HCT116 (cell line): ENCODE measurements around the gene BOC. TPM values are rescaled to one million over a fixed set of nuclear protein-coding genes. Genes with fewer than 3 reads are reported as not detected.

Experiments
- ATAC-seq: fragments of 200-7000 bp; cut with Tn5 transposase; 2 replicates; pipeline ENCODE4 v1.9.1; 2020; ENCODE audit warnings: mild to moderate bottlenecking, moderate library complexity
- BruUV-seq: library from RNA; stranded (reverse); fragments of 400-500 nt; replicated peaks from 2 replicates; lab custom pipeline; 2021; lab: Mats Ljungman, UMichigan
- CTCF ChIA-PET: fragments of 300-600 bp; sonication (Branson Sonifier 250); formaldehyde crosslinking; loops from one replicate; lab custom pipeline; 2021; ENCODE audit warnings: antibody characterized with exemption; lab: Charles Lee
- POLR2A ChIA-PET: fragments of 300-600, 350-600 bp; sonication (Branson Sonifier 250); formaldehyde crosslinking; loops from one replicate; lab custom pipeline; 2021; ENCODE audit warnings: antibody characterized with exemption; lab: Charles Lee
- RAD21 ChIA-PET, 2 experiments: fragments of 300-600 bp; sonication (Branson Sonifier 250); formaldehyde crosslinking; loops; one replicate each; lab custom pipeline; 2023; ENCODE audit warnings: low total read pairs in 2 of 2; ENCODE audit not compliant: uncharacterized antibody in 2 of 2, unreplicated experiment in 2 of 2, low non-redundant PET in 1 of 2; lab: Charles Lee
- DNase-seq: peaks from one replicate; pipeline ENCODE4 v3.0.0-alpha.2; 2010; ENCODE audit warnings: low read depth, low spot score
- H2AFZ ChIP-seq: fragments of 200-600 bp; shearing (Covaris generic), sonication (generic); 2 replicates; pipeline ENCODE4 v1.6.1; 2017; ENCODE audit warnings: low read depth, mixed run types, mixed read lengths, antibody characterized with exemption, low read length; ENCODE audit not compliant: poor library complexity, severe bottlenecking
- H3K27ac ChIP-seq: 2 replicates; pipeline ENCODE4 v1.5.1; 2012; ENCODE audit warnings: low read depth, low read length
- H3K27me3 ChIP-seq: fragments of 200-600 bp; sonication (generic); 2 replicates; pipeline ENCODE4 v1.6.1; 2016; ENCODE audit warnings: mixed run types, low read length, mixed read lengths; ENCODE audit not compliant: insufficient read depth
- H3K36me3 ChIP-seq, 2 experiments: fragments of 200-500 bp in 1 of 2; fragments of 200-600 bp in 1 of 2; sonication (Bioruptor generic) in 1 of 2; sonication (generic) in 1 of 2; 2 replicates each; pipeline versions ENCODE4 v1.5.1 to v1.6.1; 2014 to 2016; ENCODE audit warnings: low read length in 2 of 2, inconsistent platforms in 1 of 2, mixed read lengths in 1 of 2, mixed run types in 1 of 2; ENCODE audit not compliant: insufficient read depth in 2 of 2, control insufficient read depth in 1 of 2
- H3K4me1 ChIP-seq, 2 experiments: fragments of 200-600 bp in 1 of 2; sonication (generic) in 1 of 2; 2 replicates each; pipeline versions ENCODE4 v1.5.1 to v1.6.1; 2012 to 2017; ENCODE audit warnings: low read length in 2 of 2, inconsistent platforms in 1 of 2, mild to moderate bottlenecking in 1 of 2, mixed read lengths in 1 of 2, mixed run types in 1 of 2, moderate library complexity in 1 of 2; ENCODE audit not compliant: insufficient read depth in 2 of 2, control insufficient read depth in 1 of 2
- H3K4me2 ChIP-seq: fragments of 200-600 bp; sonication (generic); 2 replicates; pipeline ENCODE4 v1.6.1; 2017; ENCODE audit warnings: mixed run types, low read length, mixed read lengths
- H3K4me3 ChIP-seq, 2 experiments: fragments of 200-600 bp in 1 of 2; sonication (generic) in 1 of 2; replicated peaks in 1 of 2; 2 replicates each; pipeline ENCODE4 v1.5.1; 2011 to 2016; ENCODE audit warnings: low read length in 2 of 2, control low read depth in 1 of 2, low read depth in 1 of 2, mild to moderate bottlenecking in 1 of 2, mixed read lengths in 1 of 2, mixed run types in 1 of 2
- H3K79me2 ChIP-seq: fragments of 200-600 bp; sonication (generic); 2 replicates; pipeline ENCODE4 v1.6.1; 2017; ENCODE audit warnings: mild to moderate bottlenecking, mixed run types, low read length, moderate library complexity, mixed read lengths; ENCODE audit not compliant: insufficient read depth
- H3K9ac ChIP-seq: fragments of 200-600 bp; sonication (generic); 2 replicates; pipeline ENCODE4 v1.6.1; 2016; ENCODE audit warnings: low read length, mixed read lengths
- H3K9me2 ChIP-seq: fragments of 200-600 bp; sonication (generic), shearing (Covaris generic); 2 replicates; pipeline ENCODE4 v1.6.1; 2017; ENCODE audit warnings: mixed run types, mild to moderate bottlenecking, moderate library complexity; ENCODE audit not compliant: insufficient read depth
- H3K9me3 ChIP-seq, 2 experiments: fragments of 200-500 bp in 1 of 2; fragments of 200-600 bp in 1 of 2; sonication (Bioruptor generic) in 1 of 2; sonication (generic) in 1 of 2; 2 replicates each; pipeline ENCODE4 v1.6.1; 2014 to 2017; ENCODE audit warnings: low read length in 2 of 2, mixed read lengths in 2 of 2, inconsistent platforms in 1 of 2, low read depth in 1 of 2, mild to moderate bottlenecking in 1 of 2, mixed run types in 1 of 2, moderate library complexity in 1 of 2; ENCODE audit not compliant: control insufficient read depth in 1 of 2, insufficient read depth in 1 of 2
- H4K20me1 ChIP-seq: fragments of 200-600 bp; sonication (generic), shearing (Covaris generic); 2 replicates; pipeline ENCODE4 v1.6.1; 2017; ENCODE audit warnings: mixed run types, mild to moderate bottlenecking, moderate library complexity; ENCODE audit not compliant: insufficient read depth
- CEBPB ChIP-seq: IDR thresholded peaks from 2 replicates; pipeline ENCODE4 v1.6.1; 2012; ENCODE audit warnings: low read depth
- EGR1 ChIP-seq: IDR thresholded peaks from 2 replicates; pipeline ENCODE4 v1.6.1; 2012; ENCODE audit warnings: low read depth
- ELF1 ChIP-seq: IDR thresholded peaks from 2 replicates; pipeline ENCODE4 v1.6.1; 2012; ENCODE audit warnings: low read depth, borderline replicate concordance
- EZH2 ChIP-seq: fragments of 200-600 bp; sonication (generic); IDR thresholded peaks from 2 replicates; pipeline ENCODE4 v1.6.1; 2017; ENCODE audit warnings: antibody characterized with exemption, mixed run types
- EZH2phosphoT487 ChIP-seq: fragments of 200-600 bp; IDR thresholded peaks from 2 replicates; pipeline ENCODE4 v1.6.1; 2018; ENCODE audit warnings: antibody characterized with exemption, borderline replicate concordance
- FOSL1 ChIP-seq: IDR thresholded peaks from 2 replicates; pipeline ENCODE4 v1.6.1; 2012; ENCODE audit warnings: low read depth
- JUND ChIP-seq: IDR thresholded peaks from 2 replicates; pipeline ENCODE4 v1.6.1; 2012
- RAD21 ChIP-seq: IDR thresholded peaks from 2 replicates; pipeline ENCODE4 v1.6.1; 2012; ENCODE audit warnings: low read depth, mild to moderate bottlenecking
- REST ChIP-seq: IDR thresholded peaks from 2 replicates; pipeline ENCODE4 v1.6.1; 2012; ENCODE audit warnings: low read depth
- SIN3A ChIP-seq: IDR thresholded peaks from 2 replicates; pipeline ENCODE4 v1.6.1; 2012; ENCODE audit warnings: low read depth
- SP1 ChIP-seq: IDR thresholded peaks from 2 replicates; pipeline ENCODE4 v1.6.1; 2012; ENCODE audit warnings: low read depth
- SRF ChIP-seq: IDR thresholded peaks from 2 replicates; pipeline ENCODE4 v1.6.1; 2012; ENCODE audit warnings: low read depth
- TCF7L2 ChIP-seq: IDR thresholded peaks from 2 replicates; pipeline ENCODE4 v1.7.0; 2011; ENCODE audit warnings: borderline replicate concordance, inconsistent platforms; ENCODE audit not compliant: insufficient read depth, insufficient read length; ENCODE audit errors: extremely low read depth
- YY1 ChIP-seq: IDR thresholded peaks from 2 replicates; pipeline ENCODE4 v1.6.1; 2011; ENCODE audit warnings: low read length, low read depth, moderate library complexity, mild to moderate bottlenecking; ENCODE audit not compliant: insufficient replicate concordance; ENCODE audit errors: extremely low read depth
- ZBTB33 ChIP-seq: IDR thresholded peaks from 2 replicates; pipeline ENCODE4 v1.6.1; 2011; ENCODE audit warnings: mild to moderate bottlenecking, low read length, moderate library complexity; ENCODE audit not compliant: insufficient replicate concordance; ENCODE audit errors: extremely low read depth
- ZFX ChIP-seq: fragments of 450-650 bp; IDR thresholded peaks from 2 replicates; pipeline ENCODE4 v1.6.1; 2017
- ZNF274 ChIP-seq: fragments of 200-500 bp; sonication (Bioruptor generic); IDR thresholded peaks from 2 replicates; pipeline ENCODE4 v1.6.1; 2014; ENCODE audit warnings: mild to moderate bottlenecking, low read depth, low read length, inconsistent platforms
- intact Hi-C: fragments of 100-400 bp; cut with micrococcal nuclease; formaldehyde crosslinking; loops from 2 replicates; pipeline ENCODE4 v1.10.0; 2022
- total RNA-seq: library from RNA; stranded (reverse); gene quantifications from one replicate; pipeline ENCODE4 v1.2.1, GENCODE V29; 2021; ENCODE audit not compliant: unreplicated experiment
- TF ChIP-seq, protein P1 (sequence below), 3 experiments: fragments of 200-600 bp in 1 of 3; sonication (generic) in 1 of 3; IDR thresholded peaks in 2 of 3; conservative IDR thresholded peaks in 1 of 3; 2 replicates each; pipeline ENCODE4 v1.5.1; 2012 to 2017; ENCODE audit warnings: low read depth in 2 of 3, low read length in 2 of 3, antibody characterized with exemption in 1 of 3, borderline replicate concordance in 1 of 3, control low read depth in 1 of 3, mild to moderate bottlenecking in 1 of 3, mixed read lengths in 1 of 3, mixed run types in 1 of 3, moderate library complexity in 1 of 3; ENCODE audit not compliant: insufficient read depth in 1 of 3
- TF ChIP-seq, protein P2 (sequence below): IDR thresholded peaks from 2 replicates; pipeline ENCODE4 v1.6.1; 2012
- TF ChIP-seq, protein P3 (sequence below): IDR thresholded peaks from 2 replicates; pipeline ENCODE4 v1.6.1; 2012

BOC gene
- total RNA-seq, 1 experiment from 2014 or later, result 3.3 TPM

DNA sequence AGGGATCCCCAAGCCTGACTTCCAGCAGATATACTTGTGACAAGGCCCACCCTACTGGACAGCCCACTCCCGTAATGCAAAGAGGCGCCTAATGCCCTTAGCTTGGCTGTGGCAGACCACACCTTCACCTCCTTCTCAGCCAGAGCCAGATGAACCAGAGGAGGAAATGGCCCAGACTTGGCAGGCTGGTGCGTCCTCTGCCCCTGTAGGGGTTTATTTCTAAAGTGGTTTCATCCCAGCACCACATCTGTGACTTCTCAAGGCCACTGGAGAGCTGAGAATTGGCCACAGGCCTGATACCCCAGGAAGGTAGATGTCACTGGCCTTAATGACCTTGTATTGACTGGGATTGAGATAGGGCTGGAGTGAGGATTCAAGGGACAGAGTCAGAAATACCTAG is 29.5 kb downstream of the BOC start:
- no peaks in the 10 kb centered on the region for H3K4me1 ChIP-seq
- ATAC-seq (no peak), DNase-seq (no peak)
- RAD21 ChIA-PET, result no interaction called here
- no peaks in the 10 kb centered on the region for H4K20me1 ChIP-seq
- H3K27me3 ChIP-seq, result no peaks in the 10 kb centered on the region
- no peak overlapping the region for H3K9ac ChIP-seq
- CTCF ChIA-PET, result no interaction called here
- H2AFZ ChIP-seq, result no peak overlapping the region
- TF ChIP-seq ZFX, result no peak
- TF ChIP-seq, protein P1, sequence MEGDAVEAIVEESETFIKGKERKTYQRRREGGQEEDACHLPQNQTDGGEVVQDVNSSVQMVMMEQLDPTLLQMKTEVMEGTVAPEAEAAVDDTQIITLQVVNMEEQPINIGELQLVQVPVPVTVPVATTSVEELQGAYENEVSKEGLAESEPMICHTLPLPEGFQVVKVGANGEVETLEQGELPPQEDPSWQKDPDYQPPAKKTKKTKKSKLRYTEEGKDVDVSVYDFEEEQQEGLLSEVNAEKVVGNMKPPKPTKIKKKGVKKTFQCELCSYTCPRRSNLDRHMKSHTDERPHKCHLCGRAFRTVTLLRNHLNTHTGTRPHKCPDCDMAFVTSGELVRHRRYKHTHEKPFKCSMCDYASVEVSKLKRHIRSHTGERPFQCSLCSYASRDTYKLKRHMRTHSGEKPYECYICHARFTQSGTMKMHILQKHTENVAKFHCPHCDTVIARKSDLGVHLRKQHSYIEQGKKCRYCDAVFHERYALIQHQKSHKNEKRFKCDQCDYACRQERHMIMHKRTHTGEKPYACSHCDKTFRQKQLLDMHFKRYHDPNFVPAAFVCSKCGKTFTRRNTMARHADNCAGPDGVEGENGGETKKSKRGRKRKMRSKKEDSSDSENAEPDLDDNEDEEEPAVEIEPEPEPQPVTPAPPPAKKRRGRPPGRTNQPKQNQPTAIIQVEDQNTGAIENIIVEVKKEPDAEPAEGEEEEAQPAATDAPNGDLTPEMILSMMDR (IDR thresholded peaks at IDR 0.05 in 2 of 3, conservative IDR thresholded peaks at IDR 0.05 in 1 of 3; ENCODE audit: borderline replicate concordance in 1 of 3, insufficient read depth in 1 of 3, low read depth in 2 of 3, low read length in 2 of 3), result no peak
- TF ChIP-seq EZH2, result no peak
- TF ChIP-seq FOSL1, result no peak
- TF ChIP-seq TCF7L2, result no peak
- no peak for TF ChIP-seq EGR1
- TF ChIP-seq ELF1, result no peak
- TF ChIP-seq, protein P2, sequence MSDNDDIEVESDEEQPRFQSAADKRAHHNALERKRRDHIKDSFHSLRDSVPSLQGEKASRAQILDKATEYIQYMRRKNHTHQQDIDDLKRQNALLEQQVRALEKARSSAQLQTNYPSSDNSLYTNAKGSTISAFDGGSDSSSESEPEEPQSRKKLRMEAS, result no peak
- no peak for TF ChIP-seq ZBTB33
- no peak for TF ChIP-seq RAD21
- no peak for TF ChIP-seq SP1
- no peak for TF ChIP-seq YY1
- TF ChIP-seq JUND, result no peak
- no peak for TF ChIP-seq REST
- TF ChIP-seq, protein P3, sequence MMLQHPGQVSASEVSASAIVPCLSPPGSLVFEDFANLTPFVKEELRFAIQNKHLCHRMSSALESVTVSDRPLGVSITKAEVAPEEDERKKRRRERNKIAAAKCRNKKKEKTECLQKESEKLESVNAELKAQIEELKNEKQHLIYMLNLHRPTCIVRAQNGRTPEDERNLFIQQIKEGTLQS, result no peak
- TF ChIP-seq SIN3A, result no peak
- TF ChIP-seq CEBPB, result no peak
- no peak for TF ChIP-seq SRF
- no peak for TF ChIP-seq ZNF274
- no peak for TF ChIP-seq EZH2phosphoT487
- no peaks in the 10 kb centered on the region for H3K9me2 ChIP-seq
- no peak overlapping the region for H3K4me2 ChIP-seq
- no TSS peak for BruUV-seq
- H3K27ac ChIP-seq, result no peak overlapping the region
- POLR2A ChIA-PET, result no interaction called here
- intact Hi-C loops, result no loop called here
- no peaks in the 10 kb centered on the region for H3K36me3 ChIP-seq
- H3K79me2 ChIP-seq, result no peaks in the 10 kb centered on the region
- no peak overlapping the region for H3K4me3 ChIP-seq
- no peaks in the 10 kb centered on the region for H3K9me3 ChIP-seq
